ENCODE data around the gene IL25.
"Not testable (repeated sequence)": the region's sequence is repeated elsewhere in the genome, so short reads cannot be mapped to it uniquely, and the experiment has no call there.

Gene IL25

GRCh38 chr14:23414906-23415820 is 42.6 kb downstream of the IL25 start:
- DNase-seq: no peak

- no peak for DNase-seq
Observed at GRCh38 chr14:23415821-23416778, 43.5 kb downstream of the IL25 start.

GRCh38 chr14:23416801-23417200 is 44.2 kb downstream of the IL25 start:
- DNase-seq: no peak

GRCh38 chr14:23417269-23417668 is 44.7 kb downstream of the IL25 start:
- DNase-seq: not testable (repeated sequence)

- no peak for DNase-seq
Observed at GRCh38 chr14:23418021-23418420, 45.4 kb downstream of the IL25 start.

GRCh38 chr14:23419646-23420045 is 47.0 kb downstream of the IL25 start:
- DNase-seq: not testable (repeated sequence)

GRCh38 chr14:23421594-23421993 is 49.0 kb downstream of the IL25 start:
- no peak for DNase-seq

GRCh38 chr14:23423657-23424056 is 51.0 kb downstream of the IL25 start:
- no peak for DNase-seq

GRCh38 chr14:23425169-23425568 is 52.6 kb downstream of the IL25 start:
- DNase-seq: no peak

GRCh38 chr14:23425798-23426197 is 53.2 kb downstream of the IL25 start:
- not testable (repeated sequence) for DNase-seq

Data from NCI-H526 (cell line).